GM03348 (cell line): ENCODE results near the gene MFN2.
"Not testable (repeated sequence)": the region's sequence is repeated elsewhere in the genome, so short reads cannot be mapped to it uniquely, and the experiment has no call there.

Experiments
- DNase-seq: peaks from one replicate; pipeline ENCODE4 v3.0.0; 2012; ENCODE audit warnings: low spot score

MFN2 gene

GRCh38 chr1:12022036-12022435, 41.8 kb downstream of the MFN2 start:
- no peak for DNase-seq

GRCh38 chr1:12026586-12026985, 46.3 kb downstream of the MFN2 start:
- DNase-seq, result no peak

- no peak for DNase-seq
Measured at GRCh38 chr1:12028248-12028647, 48.0 kb downstream of the MFN2 start.

- no peak for DNase-seq
Measured at GRCh38 chr1:12028957-12029511, 48.8 kb downstream of the MFN2 start.

- no peak for DNase-seq
Measured at GRCh38 chr1:12029720-12030339, 49.6 kb downstream of the MFN2 start.

GRCh38 chr1:12031039-12031980, 51.1 kb downstream of the MFN2 start:
- peak; percentile 77 for DNase-seq

GRCh38 chr1:12032161-12032621, 51.9 kb downstream of the MFN2 start:
- no peak for DNase-seq

GRCh38 chr1:12033441-12033840, 53.2 kb downstream of the MFN2 start:
- not testable (repeated sequence) for DNase-seq

GRCh38 chr1:12034381-12034801, 54.1 kb downstream of the MFN2 start:
- DNase-seq, result no peak

- DNase-seq, result no peak
Measured at GRCh38 chr1:12035312-12035711, 55.1 kb downstream of the MFN2 start.

- DNase-seq, result no peak
Measured at GRCh38 chr1:12037486-12038355, 57.5 kb downstream of the MFN2 start.

GRCh38 chr1:12038356-12039163, 58.3 kb downstream of the MFN2 start:
- no peak for DNase-seq

- no peak for DNase-seq
Measured at GRCh38 chr1:12039164-12039525, 58.9 kb downstream of the MFN2 start.

GRCh38 chr1:12039824-12040456, 59.7 kb downstream of the MFN2 start:
- not testable (repeated sequence) for DNase-seq

GRCh38 chr1:12040457-12041051, 60.3 kb downstream of the MFN2 start:
- DNase-seq, result peak; percentile 91

GRCh38 chr1:12044187-12044877, 64.1 kb downstream of the MFN2 start:
- DNase-seq, result not testable (repeated sequence)

- DNase-seq, result no peak
Measured at GRCh38 chr1:12046749-12047119, 66.5 kb downstream of the MFN2 start.

GRCh38 chr1:12047120-12047876, 67.1 kb downstream of the MFN2 start:
- no peak for DNase-seq

GRCh38 chr1:12048372-12048771, 68.1 kb downstream of the MFN2 start:
- DNase-seq, result no peak
